ENCODE measurements around the gene MEX3C.

MEX3C gene

GRCh38 chr18:51171625-51172259 lies 25.7 kb downstream of the MEX3C start:
- TF ChIP-seq SUZ12 (IDR thresholded peaks at IDR 0.05; ENCODE audit: extremely low read depth, insufficient read depth, insufficient read length): no peak
- no peak for TF ChIP-seq ZNF274 (IDR thresholded peaks at IDR 0.05; ENCODE audit: low read depth, low read length)
- no peak for TF ChIP-seq YY1 (IDR thresholded peaks at IDR 0.05; ENCODE audit: insufficient read depth, insufficient read length)
- Histone ChIP-seq H3K27me3 (ENCODE audit: insufficient read depth, insufficient read length) (no peaks in the 10 kb centered on the region), H3K9ac (ENCODE audit: insufficient read length, low read depth) (no peak overlapping the region), H3K36me3 (ENCODE audit: insufficient read depth, insufficient read length, low read length) (peaks cover 27% of the 10 kb centered on the region), H3K4me3 (ENCODE audit: insufficient read length, low read depth) (no peak overlapping the region), H3K9me3 (ENCODE audit: insufficient read depth, low read length) (no peaks in the 10 kb centered on the region), H3K4me1 (ENCODE audit: insufficient read depth, insufficient read length) (no peaks in the 10 kb centered on the region)
- no peak for DNase-seq (ENCODE audit: low read depth, low spot score)

- TF ChIP-seq YY1 (IDR thresholded peaks at IDR 0.05; ENCODE audit: insufficient read depth, insufficient read length): no peak
- no peak for TF ChIP-seq SUZ12 (IDR thresholded peaks at IDR 0.05; ENCODE audit: extremely low read depth, insufficient read depth, insufficient read length)
- TF ChIP-seq ZNF274 (IDR thresholded peaks at IDR 0.05; ENCODE audit: low read depth, low read length): no peak
- H3K9me3 ChIP-seq (ENCODE audit: insufficient read depth, low read length): no peaks in the 10 kb centered on the region
Observed at GRCh38 chr18:51171223-51171622, 26.3 kb downstream of the MEX3C start.

GRCh38 chr18:51170664-51171063 lies 26.8 kb downstream of the MEX3C start:
- no peaks in the 10 kb centered on the region for H3K27me3 ChIP-seq (ENCODE audit: insufficient read depth, insufficient read length)
- H3K36me3 ChIP-seq (ENCODE audit: insufficient read depth, insufficient read length, low read length): peaks cover 16% of the 10 kb centered on the region
- no peak overlapping the region for H3K9ac ChIP-seq (ENCODE audit: insufficient read length, low read depth)
- no peaks in the 10 kb centered on the region for H3K4me1 ChIP-seq (ENCODE audit: insufficient read depth, insufficient read length)
- no peak for DNase-seq (ENCODE audit: low read depth, low spot score)
- TF ChIP-seq YY1 (IDR thresholded peaks at IDR 0.05; ENCODE audit: insufficient read depth, insufficient read length): no peak
- TF ChIP-seq SUZ12 (IDR thresholded peaks at IDR 0.05; ENCODE audit: extremely low read depth, insufficient read depth, insufficient read length): no peak
- no peak for TF ChIP-seq ZNF274 (IDR thresholded peaks at IDR 0.05; ENCODE audit: low read depth, low read length)
- no peaks in the 10 kb centered on the region for H3K9me3 ChIP-seq (ENCODE audit: insufficient read depth, low read length)
- H3K4me3 ChIP-seq (ENCODE audit: insufficient read length, low read depth): no peak overlapping the region

More at GRCh38 chr18:51171223-51171622, 26.3 kb downstream of the MEX3C start:
- no peak overlapping the region for H3K4me3 ChIP-seq (ENCODE audit: insufficient read length, low read depth)
- H3K27me3 ChIP-seq (ENCODE audit: insufficient read depth, insufficient read length): no peaks in the 10 kb centered on the region
- H3K9ac ChIP-seq (ENCODE audit: insufficient read length, low read depth): no peak overlapping the region
- DNase-seq (ENCODE audit: low read depth, low spot score): no peak
- H3K36me3 ChIP-seq (ENCODE audit: insufficient read depth, insufficient read length, low read length): peaks cover 22% of the 10 kb centered on the region
- no peaks in the 10 kb centered on the region for H3K4me1 ChIP-seq (ENCODE audit: insufficient read depth, insufficient read length)

- TF ChIP-seq SUZ12 (IDR thresholded peaks at IDR 0.05; ENCODE audit: extremely low read depth, insufficient read depth, insufficient read length) (no peak), ZNF274 (IDR thresholded peaks at IDR 0.05; ENCODE audit: low read depth, low read length) (no peak), YY1 (IDR thresholded peaks at IDR 0.05; ENCODE audit: insufficient read depth, insufficient read length) (no peak)
- DNase-seq (ENCODE audit: low read depth, low spot score): no peak
- Histone ChIP-seq H3K4me1 (ENCODE audit: insufficient read depth, insufficient read length) (peaks cover 4% of the 10 kb centered on the region), H3K9me3 (ENCODE audit: insufficient read depth, low read length) (no peaks in the 10 kb centered on the region), H3K36me3 (ENCODE audit: insufficient read depth, insufficient read length, low read length) (peaks cover 9% of the 10 kb centered on the region), H3K4me3 (ENCODE audit: insufficient read length, low read depth) (no peak overlapping the region), H3K9ac (ENCODE audit: insufficient read length, low read depth) (no peak overlapping the region), H3K27me3 (ENCODE audit: insufficient read depth, insufficient read length) (no peaks in the 10 kb centered on the region)
Observed at GRCh38 chr18:51169731-51170130, 27.8 kb downstream of the MEX3C start.

GRCh38 chr18:51168960-51169662 lies 28.4 kb downstream of the MEX3C start:
- no peaks in the 10 kb centered on the region for H3K27me3 ChIP-seq (ENCODE audit: insufficient read depth, insufficient read length)
- H3K4me1 ChIP-seq (ENCODE audit: insufficient read depth, insufficient read length): peaks cover 4% of the 10 kb centered on the region
- no peak for TF ChIP-seq ZNF274 (IDR thresholded peaks at IDR 0.05; ENCODE audit: low read depth, low read length)
- TF ChIP-seq YY1 (IDR thresholded peaks at IDR 0.05; ENCODE audit: insufficient read depth, insufficient read length): no peak
- no peak for TF ChIP-seq SUZ12 (IDR thresholded peaks at IDR 0.05; ENCODE audit: extremely low read depth, insufficient read depth, insufficient read length)
- H3K4me3 ChIP-seq (ENCODE audit: insufficient read length, low read depth): no peak overlapping the region
- H3K9ac ChIP-seq (ENCODE audit: insufficient read length, low read depth): no peak overlapping the region
- no peaks in the 10 kb centered on the region for H3K9me3 ChIP-seq (ENCODE audit: insufficient read depth, low read length)
- peaks cover 8% of the 10 kb centered on the region for H3K36me3 ChIP-seq (ENCODE audit: insufficient read depth, insufficient read length, low read length)
- DNase-seq (ENCODE audit: low read depth, low spot score): no peak

GRCh38 chr18:51168026-51168742 lies 29.3 kb downstream of the MEX3C start:
- peak; percentile 92 for DNase-seq (ENCODE audit: low read depth, low spot score)
- Histone ChIP-seq H3K4me1 (ENCODE audit: insufficient read depth, insufficient read length) (peaks cover 4% of the 10 kb centered on the region), H3K9ac (ENCODE audit: insufficient read length, low read depth) (no peak overlapping the region), H3K36me3 (ENCODE audit: insufficient read depth, insufficient read length, low read length) (peaks cover 2% of the 10 kb centered on the region), H3K9me3 (ENCODE audit: insufficient read depth, low read length) (no peaks in the 10 kb centered on the region), H3K4me3 (ENCODE audit: insufficient read length, low read depth) (no peak overlapping the region), H3K27me3 (ENCODE audit: insufficient read depth, insufficient read length) (no peaks in the 10 kb centered on the region)
- TF ChIP-seq SUZ12 (IDR thresholded peaks at IDR 0.05; ENCODE audit: extremely low read depth, insufficient read depth, insufficient read length) (no peak), ZNF274 (IDR thresholded peaks at IDR 0.05; ENCODE audit: low read depth, low read length) (no peak), YY1 (IDR thresholded peaks at IDR 0.05; ENCODE audit: insufficient read depth, insufficient read length) (no peak)

GRCh38 chr18:51165296-51165695 lies 32.2 kb downstream of the MEX3C start:
- Histone ChIP-seq H3K9me3 (ENCODE audit: insufficient read depth, low read length) (no peaks in the 10 kb centered on the region), H3K9ac (ENCODE audit: insufficient read length, low read depth) (no peak overlapping the region), H3K4me3 (ENCODE audit: insufficient read length, low read depth) (no peak overlapping the region), H3K36me3 (ENCODE audit: insufficient read depth, insufficient read length, low read length) (no peaks in the 10 kb centered on the region), H3K4me1 (ENCODE audit: insufficient read depth, insufficient read length) (peaks cover 4% of the 10 kb centered on the region), H3K27me3 (ENCODE audit: insufficient read depth, insufficient read length) (no peaks in the 10 kb centered on the region)
- no peak for DNase-seq (ENCODE audit: low read depth, low spot score)
- no peak for TF ChIP-seq YY1 (IDR thresholded peaks at IDR 0.05; ENCODE audit: insufficient read depth, insufficient read length)
- TF ChIP-seq SUZ12 (IDR thresholded peaks at IDR 0.05; ENCODE audit: extremely low read depth, insufficient read depth, insufficient read length): no peak

All from NT2/D1 (cell line).